SK-N-SH (cell line): ENCODE data around the gene ING1. TPM values are rescaled to one million over a fixed set of nuclear protein-coding genes. Genes with fewer than 3 reads are reported as not detected.

Experiments
- CTCF ChIA-PET: fragments of 300-600, 350-600 bp; formaldehyde crosslinking; extraction: SDS; loops from one replicate; lab custom pipeline; 2021; lab: Yijun Ruan, JAX
- POLR2A ChIA-PET: fragments of 350-600 bp; sonication (Branson Sonifier 250); formaldehyde crosslinking; extraction: SDS; loops from one replicate; lab custom pipeline; 2020; ENCODE audit warnings: antibody characterized with exemption, inconsistent platforms; lab: Yijun Ruan, JAX
- DNase-seq: peaks from one replicate; pipeline ENCODE4 v3.0.0; 2012
- H2AFZ ChIP-seq: fragments of 200-600 bp; sonication (generic); 2 replicates; pipeline ENCODE4 v1.8.1; 2016; ENCODE audit warnings: antibody characterized with exemption, mild to moderate bottlenecking, low read depth
- H3F3A ChIP-seq: fragments of 200-600 bp; sonication (generic); replicated peaks from 2 replicates; pipeline ENCODE3; 2016; ENCODE audit warnings: antibody characterized with exemption, mild to moderate bottlenecking; ENCODE audit not compliant: insufficient read depth
- H3K27ac ChIP-seq, 2 experiments: fragments of 200-500 bp in 1 of 2; fragments of 200-600 bp in 1 of 2; sonication (Bioruptor generic) in 1 of 2; sonication (generic), shearing (Covaris generic) in 1 of 2; 2 replicates each; pipeline versions ENCODE4 v1.5.1 to v1.6.1; 2014 to 2016; ENCODE audit warnings: low read depth in 2 of 2, inconsistent platforms in 1 of 2, low read length in 1 of 2, mild to moderate bottlenecking in 1 of 2, mixed read lengths in 1 of 2
- H3K27me3 ChIP-seq: fragments of 200-600 bp; sonication (generic), shearing (Covaris generic); 2 replicates; pipeline ENCODE4 v1.6.1; 2016; ENCODE audit warnings: mixed run types; ENCODE audit not compliant: insufficient read depth
- H3K36me3 ChIP-seq, 2 experiments: fragments of 200-500 bp in 1 of 2; fragments of 200-600 bp in 1 of 2; sonication (Bioruptor generic) in 1 of 2; sonication (generic) in 1 of 2; replicated peaks in 1 of 2; 2 replicates each; pipeline versions ENCODE3 to v1.5.1; 2014 to 2016; ENCODE audit warnings: low read length in 1 of 2, mild to moderate bottlenecking in 1 of 2; ENCODE audit not compliant: insufficient read depth in 2 of 2, control insufficient read depth in 1 of 2
- H3K4me1 ChIP-seq, 2 experiments: fragments of 200-500 bp in 1 of 2; fragments of 200-600 bp in 1 of 2; sonication (Bioruptor generic) in 1 of 2; sonication (generic), shearing (Covaris generic) in 1 of 2; 2 replicates each; pipeline versions ENCODE4 v1.5.1 to v1.6.1; 2014 to 2016; ENCODE audit warnings: low read depth in 1 of 2, low read length in 1 of 2, mixed run types in 1 of 2; ENCODE audit not compliant: insufficient read depth in 2 of 2, control insufficient read depth in 1 of 2
- H3K4me2 ChIP-seq: fragments of 200-600 bp; sonication (generic), shearing (Covaris generic); 2 replicates; pipeline ENCODE4 v1.6.1; 2017; ENCODE audit warnings: mixed run types
- H3K4me3 ChIP-seq, 2 experiments: fragments of 200-500 bp in 1 of 2; fragments of 200-600 bp in 1 of 2; sonication (Bioruptor generic) in 1 of 2; sonication (generic), shearing (Covaris generic) in 1 of 2; 2 replicates each; pipeline versions ENCODE4 v1.5.1 to v1.8.1; 2014 to 2016; ENCODE audit warnings: low read depth in 2 of 2, inconsistent platforms in 1 of 2, low read length in 1 of 2, mild to moderate bottlenecking in 1 of 2, mixed read lengths in 1 of 2, moderate library complexity in 1 of 2
- H3K79me2 ChIP-seq: fragments of 200-600 bp; sonication (generic); 2 replicates; pipeline ENCODE4 v1.8.1; 2017; ENCODE audit warnings: mild to moderate bottlenecking; ENCODE audit not compliant: insufficient read depth
- H3K9ac ChIP-seq: fragments of 200-600 bp; sonication (generic); 2 replicates; pipeline ENCODE4 v1.6.1; 2017; ENCODE audit warnings: mixed run types
- H3K9me2 ChIP-seq: fragments of 200-600 bp; sonication (generic); 2 replicates; pipeline ENCODE4 v1.6.1; 2017; ENCODE audit warnings: mixed run types
- H3K9me3 ChIP-seq: fragments of 200-600 bp; sonication (generic); 2 replicates; pipeline ENCODE4 v1.6.1; 2017; ENCODE audit warnings: mixed run types, mild to moderate bottlenecking, moderate library complexity
- H4K20me1 ChIP-seq: fragments of 200-600 bp; sonication (generic); 2 replicates; pipeline ENCODE4 v1.6.1; 2017; ENCODE audit warnings: mild to moderate bottlenecking, mixed run types; ENCODE audit not compliant: insufficient read depth
- CHD2 ChIP-seq: fragments of 150-350 bp; IDR thresholded peaks from 2 replicates; pipeline ENCODE4 v1.6.1; 2018; ENCODE audit warnings: low read length; ENCODE audit not compliant: partially characterized antibody
- ELF1 ChIP-seq: IDR thresholded peaks from 2 replicates; pipeline ENCODE4 v1.4.0; 2012
- EZH2phosphoT487 ChIP-seq: fragments of 200-600 bp; sonication (generic); IDR thresholded peaks from 2 replicates; pipeline ENCODE4 v1.6.1; 2017; ENCODE audit warnings: low read depth, mixed run types, mild to moderate bottlenecking, antibody characterized with exemption, moderate library complexity, borderline replicate concordance
- FOSL2 ChIP-seq: IDR thresholded peaks from 2 replicates; pipeline ENCODE4 v1.4.0; 2012; ENCODE audit warnings: low read depth, mild to moderate bottlenecking, moderate library complexity, borderline replicate concordance
- MXI1 ChIP-seq: IDR thresholded peaks from 2 replicates; pipeline ENCODE4 v1.6.1; 2012; ENCODE audit warnings: mild to moderate bottlenecking, low read depth, low read length, improper control_type of control experiment
- NFIC ChIP-seq: IDR thresholded peaks from 2 replicates; pipeline ENCODE4 v1.4.0; 2012; ENCODE audit warnings: borderline replicate concordance
- NRF1 ChIP-seq: IDR thresholded peaks from 2 replicates; pipeline ENCODE4 v1.6.1; 2012; ENCODE audit warnings: low read depth, mild to moderate bottlenecking, low read length
- POLR2AphosphoS5 ChIP-seq: IDR thresholded peaks from 2 replicates; pipeline ENCODE4 v1.6.1; 2012; ENCODE audit warnings: low read depth, low read length
- RFX5 ChIP-seq: IDR thresholded peaks from 2 replicates; pipeline ENCODE4 v1.6.1; 2012; ENCODE audit warnings: mild to moderate bottlenecking, improper control_type of control experiment, low read length
- RXRA ChIP-seq: IDR thresholded peaks from 2 replicates; pipeline ENCODE4 v1.4.0; 2012; ENCODE audit warnings: low read depth, mild to moderate bottlenecking, borderline replicate concordance
- SMC3 ChIP-seq: IDR thresholded peaks from 2 replicates; pipeline ENCODE4 v1.6.1; 2012; ENCODE audit warnings: low read depth, low read length, improper control_type of control experiment
- TCF12 ChIP-seq: IDR thresholded peaks from 2 replicates; pipeline ENCODE4 v1.4.0; 2012
- WGBS: methylation state at CpG from one replicate; pipeline ENCODE4 v1.1.6; 2017; ENCODE audit warnings: low lambda C conversion rate; 5-methylcytosine and 5-hydroxymethylcytosine counted together
- polyA plus RNA-seq, 3 experiments: library from polyadenylated mRNA; depleted of rRNA; stranded (reverse); fragments of >200 nt; gene quantifications; 2 replicates each; pipeline ENCODE4 v1.2.3, GENCODE V29; 2012
- TF ChIP-seq, protein P1 (sequence below): IDR thresholded peaks from 2 replicates; pipeline ENCODE4 v1.6.1; 2012; ENCODE audit warnings: mild to moderate bottlenecking, low read depth, low read length, moderate library complexity
- TF ChIP-seq, protein P2 (sequence below): IDR thresholded peaks from 2 replicates; pipeline ENCODE4 v1.4.0; 2012; ENCODE audit warnings: low read depth, borderline replicate concordance
- TF ChIP-seq, protein P3 (sequence below): IDR thresholded peaks from 2 replicates; pipeline ENCODE4; 2012
- TF ChIP-seq, protein P4 (sequence below): fragments of 150-350 bp; IDR thresholded peaks from 2 replicates; pipeline ENCODE4 v1.6.1; 2016; ENCODE audit warnings: mild to moderate bottlenecking, low read depth, low read length

ING1 gene
- polyA plus RNA-seq, 1 of the 3 experiments (the other 2 are of a cell fraction): 25.4 TPM

DNA sequence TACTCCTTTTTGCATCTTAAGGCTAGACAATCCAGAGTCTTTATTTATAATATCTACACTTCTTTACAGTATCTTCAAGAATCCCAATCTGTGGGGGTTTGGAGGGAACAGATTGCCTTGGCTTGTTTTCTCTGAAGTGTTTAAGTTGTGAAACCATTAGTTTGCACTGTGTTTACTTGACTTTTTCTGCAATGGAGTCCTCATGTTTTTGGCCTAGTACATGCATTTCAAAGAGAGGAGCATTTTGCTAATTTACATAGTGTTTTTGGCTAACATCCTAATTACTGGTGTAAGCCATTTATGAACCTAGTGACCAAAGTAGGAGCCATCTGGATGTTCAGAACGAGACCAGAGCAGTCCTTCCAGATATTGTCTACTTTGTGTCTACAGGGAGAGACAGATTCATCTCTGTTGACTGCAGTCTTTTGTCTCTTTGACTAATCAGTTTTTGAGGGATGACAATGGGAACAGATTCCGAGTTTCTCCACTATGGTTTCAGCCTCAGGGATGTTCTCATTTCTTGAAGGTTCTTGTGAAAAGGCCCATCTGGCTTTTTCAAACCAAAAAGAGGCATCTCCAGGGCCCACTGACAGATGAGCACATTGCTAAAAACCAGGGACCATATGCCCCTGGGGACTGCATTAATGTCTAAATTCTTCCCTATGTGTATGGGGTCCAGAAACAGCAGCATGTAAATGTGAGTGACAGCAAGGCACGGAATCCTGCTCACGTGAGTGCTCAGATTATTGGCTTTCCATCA lies 53.4 kb downstream of the ING1 start (continued):
- TF ChIP-seq RFX5 (no peak), SMC3 (no peak), RXRA (no peak), CHD2 (no peak), POLR2AphosphoS5 (no peak), MXI1 (no peak), TCF12 (no peak), NFIC (no peak)

DNA sequence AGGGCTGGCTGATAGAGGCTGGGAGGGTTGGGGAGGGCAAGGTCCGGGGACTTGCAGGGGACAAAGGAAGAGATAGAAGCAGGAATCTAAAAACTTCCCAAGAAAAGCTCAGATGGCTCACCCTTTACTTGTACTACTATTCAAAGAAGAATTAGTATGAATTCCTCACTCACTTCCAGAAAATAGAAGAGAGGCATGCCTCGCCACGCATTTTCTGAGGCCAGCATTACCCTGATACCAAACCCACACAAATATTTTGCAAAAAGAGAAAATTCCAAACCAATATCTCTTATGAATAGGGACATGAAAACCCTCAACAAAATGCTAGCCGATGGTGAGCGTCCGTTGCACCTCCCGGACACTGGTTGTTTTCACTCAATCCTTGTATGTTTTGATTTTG lies 54.0 kb downstream of the ING1 start:
- ChIA-PET CTCF (no interaction called here), POLR2A (no interaction called here)
- no peaks in the 10 kb centered on the region for H3K36me3 ChIP-seq
- no peak overlapping the region for H3K27ac ChIP-seq
- H3K9me2 ChIP-seq: no peaks in the 10 kb centered on the region
- no peak overlapping the region for H3K9ac ChIP-seq
- H3K27me3 ChIP-seq: no peaks in the 10 kb centered on the region
- no peaks in the 10 kb centered on the region for H4K20me1 ChIP-seq
- no peak overlapping the region for H3K4me2 ChIP-seq
- no peaks in the 10 kb centered on the region for H3K79me2 ChIP-seq
- no peaks in the 10 kb centered on the region for H3K9me3 ChIP-seq
- H3K4me3 ChIP-seq: no peak overlapping the region
- 54% methylated on average over 7 of the region's 7 CpGs for WGBS
- H3K4me1 ChIP-seq: no peaks in the 10 kb centered on the region
- no peaks in the 10 kb centered on the region for H3F3A ChIP-seq
- no peak for DNase-seq
- no peak overlapping the region for H2AFZ ChIP-seq
- TF ChIP-seq NRF1 (no peak), FOSL2 (no peak), CHD2 (no peak), EZH2phosphoT487 (no peak), POLR2AphosphoS5 (no peak), ELF1 (no peak)
- TF ChIP-seq, protein P1, sequence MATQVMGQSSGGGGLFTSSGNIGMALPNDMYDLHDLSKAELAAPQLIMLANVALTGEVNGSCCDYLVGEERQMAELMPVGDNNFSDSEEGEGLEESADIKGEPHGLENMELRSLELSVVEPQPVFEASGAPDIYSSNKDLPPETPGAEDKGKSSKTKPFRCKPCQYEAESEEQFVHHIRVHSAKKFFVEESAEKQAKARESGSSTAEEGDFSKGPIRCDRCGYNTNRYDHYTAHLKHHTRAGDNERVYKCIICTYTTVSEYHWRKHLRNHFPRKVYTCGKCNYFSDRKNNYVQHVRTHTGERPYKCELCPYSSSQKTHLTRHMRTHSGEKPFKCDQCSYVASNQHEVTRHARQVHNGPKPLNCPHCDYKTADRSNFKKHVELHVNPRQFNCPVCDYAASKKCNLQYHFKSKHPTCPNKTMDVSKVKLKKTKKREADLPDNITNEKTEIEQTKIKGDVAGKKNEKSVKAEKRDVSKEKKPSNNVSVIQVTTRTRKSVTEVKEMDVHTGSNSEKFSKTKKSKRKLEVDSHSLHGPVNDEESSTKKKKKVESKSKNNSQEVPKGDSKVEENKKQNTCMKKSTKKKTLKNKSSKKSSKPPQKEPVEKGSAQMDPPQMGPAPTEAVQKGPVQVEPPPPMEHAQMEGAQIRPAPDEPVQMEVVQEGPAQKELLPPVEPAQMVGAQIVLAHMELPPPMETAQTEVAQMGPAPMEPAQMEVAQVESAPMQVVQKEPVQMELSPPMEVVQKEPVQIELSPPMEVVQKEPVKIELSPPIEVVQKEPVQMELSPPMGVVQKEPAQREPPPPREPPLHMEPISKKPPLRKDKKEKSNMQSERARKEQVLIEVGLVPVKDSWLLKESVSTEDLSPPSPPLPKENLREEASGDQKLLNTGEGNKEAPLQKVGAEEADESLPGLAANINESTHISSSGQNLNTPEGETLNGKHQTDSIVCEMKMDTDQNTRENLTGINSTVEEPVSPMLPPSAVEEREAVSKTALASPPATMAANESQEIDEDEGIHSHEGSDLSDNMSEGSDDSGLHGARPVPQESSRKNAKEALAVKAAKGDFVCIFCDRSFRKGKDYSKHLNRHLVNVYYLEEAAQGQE: no peak
- TF ChIP-seq, protein P2, sequence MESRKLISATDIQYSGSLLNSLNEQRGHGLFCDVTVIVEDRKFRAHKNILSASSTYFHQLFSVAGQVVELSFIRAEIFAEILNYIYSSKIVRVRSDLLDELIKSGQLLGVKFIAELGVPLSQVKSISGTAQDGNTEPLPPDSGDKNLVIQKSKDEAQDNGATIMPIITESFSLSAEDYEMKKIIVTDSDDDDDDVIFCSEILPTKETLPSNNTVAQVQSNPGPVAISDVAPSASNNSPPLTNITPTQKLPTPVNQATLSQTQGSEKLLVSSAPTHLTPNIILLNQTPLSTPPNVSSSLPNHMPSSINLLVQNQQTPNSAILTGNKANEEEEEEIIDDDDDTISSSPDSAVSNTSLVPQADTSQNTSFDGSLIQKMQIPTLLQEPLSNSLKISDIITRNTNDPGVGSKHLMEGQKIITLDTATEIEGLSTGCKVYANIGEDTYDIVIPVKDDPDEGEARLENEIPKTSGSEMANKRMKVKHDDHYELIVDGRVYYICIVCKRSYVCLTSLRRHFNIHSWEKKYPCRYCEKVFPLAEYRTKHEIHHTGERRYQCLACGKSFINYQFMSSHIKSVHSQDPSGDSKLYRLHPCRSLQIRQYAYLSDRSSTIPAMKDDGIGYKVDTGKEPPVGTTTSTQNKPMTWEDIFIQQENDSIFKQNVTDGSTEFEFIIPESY: no peak
- TF ChIP-seq, protein P3, sequence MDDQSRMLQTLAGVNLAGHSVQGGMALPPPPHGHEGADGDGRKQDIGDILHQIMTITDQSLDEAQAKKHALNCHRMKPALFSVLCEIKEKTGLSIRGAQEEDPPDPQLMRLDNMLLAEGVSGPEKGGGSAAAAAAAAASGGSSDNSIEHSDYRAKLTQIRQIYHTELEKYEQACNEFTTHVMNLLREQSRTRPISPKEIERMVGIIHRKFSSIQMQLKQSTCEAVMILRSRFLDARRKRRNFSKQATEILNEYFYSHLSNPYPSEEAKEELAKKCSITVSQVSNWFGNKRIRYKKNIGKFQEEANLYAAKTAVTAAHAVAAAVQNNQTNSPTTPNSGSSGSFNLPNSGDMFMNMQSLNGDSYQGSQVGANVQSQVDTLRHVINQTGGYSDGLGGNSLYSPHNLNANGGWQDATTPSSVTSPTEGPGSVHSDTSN: no peak
- TF ChIP-seq, protein P4, sequence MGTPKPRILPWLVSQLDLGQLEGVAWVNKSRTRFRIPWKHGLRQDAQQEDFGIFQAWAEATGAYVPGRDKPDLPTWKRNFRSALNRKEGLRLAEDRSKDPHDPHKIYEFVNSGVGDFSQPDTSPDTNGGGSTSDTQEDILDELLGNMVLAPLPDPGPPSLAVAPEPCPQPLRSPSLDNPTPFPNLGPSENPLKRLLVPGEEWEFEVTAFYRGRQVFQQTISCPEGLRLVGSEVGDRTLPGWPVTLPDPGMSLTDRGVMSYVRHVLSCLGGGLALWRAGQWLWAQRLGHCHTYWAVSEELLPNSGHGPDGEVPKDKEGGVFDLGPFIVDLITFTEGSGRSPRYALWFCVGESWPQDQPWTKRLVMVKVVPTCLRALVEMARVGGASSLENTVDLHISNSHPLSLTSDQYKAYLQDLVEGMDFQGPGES: no peak
- TF ChIP-seq, all 33 proteins: peak for 0
